Breast epithelium (tissue), 4 donors: Measurements from ENCODE around the gene ZNF341. TPM values are rescaled to one million over a fixed set of nuclear protein-coding genes. Genes with fewer than 3 reads are reported as not detected.

Experiments used
- DNase-seq, 2 donors: peaks; one replicate each; pipeline ENCODE4 v3.0.0-alpha.2; 2019; ENCODE audit warnings: low spot score in 2 of 2
- H3K27ac ChIP-seq, 2 donors: fragments of 200-600 bp; sonication (generic) in 1 of 2; one replicate each; pipeline ENCODE4 v1.5.1; 2016 to 2019; ENCODE audit warnings: mild to moderate bottlenecking in 1 of 2
- H3K27me3 ChIP-seq, 2 donors: fragments of 200-600 bp; sonication (generic) in 1 of 2; one replicate each; pipeline versions ENCODE4 v1.5.1 to v1.6.0; 2017 to 2019; ENCODE audit warnings: control low read depth in 1 of 2, mild to moderate bottlenecking in 1 of 2
- H3K36me3 ChIP-seq: fragments of 200-600 bp; one replicate; pipeline ENCODE4 v1.5.1; 2019
- H3K4me1 ChIP-seq, 2 donors: fragments of 200-600 bp; sonication (generic); one replicate each; pipeline ENCODE4 v1.5.1; 2016 to 2019; ENCODE audit warnings: control low read depth in 1 of 2
- H3K4me3 ChIP-seq, 3 donors: fragments of 200-600 bp; sonication (generic); 1 replicate in 2 of 3; 2 replicates in 1 of 3; pipeline ENCODE4 v1.5.1; 2016 to 2019; ENCODE audit warnings: mild to moderate bottlenecking in 3 of 3, moderate library complexity in 2 of 3
- H3K9me3 ChIP-seq, 2 donors: fragments of 200-600 bp; sonication (generic) in 1 of 2; one replicate each; pipeline ENCODE4 v1.5.1; 2016 to 2019; ENCODE audit warnings: control low read depth in 1 of 2
- POLR2A ChIP-seq: fragments of 450-650 bp; IDR thresholded peaks from one replicate; pipeline ENCODE4 v1.6.1; 2016; ENCODE audit warnings: antibody characterized with exemption, mild to moderate bottlenecking, moderate library complexity
- POLR2AphosphoS5 ChIP-seq, 3 donors: sonication (generic); formaldehyde crosslinking; IDR thresholded peaks; one replicate each; pipeline ENCODE4 v1.6.1; 2017; ENCODE audit warnings: antibody characterized with exemption in 3 of 3
- intact Hi-C: fragments of 100-400 bp; cut with DNase I; formaldehyde crosslinking; loops from one replicate; pipeline ENCODE4 v1.15.1; 2023; ENCODE audit warnings: low total_unique reads
- total RNA-seq, 3 donors: library from RNA; depleted of rRNA; stranded (reverse); fragments of >200 nt; gene quantifications; one replicate each; pipeline ENCODE4 v1.1.0, GENCODE V29; 2016
- TF ChIP-seq, protein P1 (sequence below), 3 donors: fragments of 450-650 bp; IDR thresholded peaks; one replicate each; pipeline ENCODE4 v1.5.1; 2016 to 2017; ENCODE audit warnings: antibody characterized with exemption in 3 of 3, mild to moderate bottlenecking in 3 of 3, moderate library complexity in 3 of 3

ZNF341 gene
- total RNA-seq, 3 donors from 2014 or later = 1.8 to 3.3 (median 2.5) TPM

DNA sequence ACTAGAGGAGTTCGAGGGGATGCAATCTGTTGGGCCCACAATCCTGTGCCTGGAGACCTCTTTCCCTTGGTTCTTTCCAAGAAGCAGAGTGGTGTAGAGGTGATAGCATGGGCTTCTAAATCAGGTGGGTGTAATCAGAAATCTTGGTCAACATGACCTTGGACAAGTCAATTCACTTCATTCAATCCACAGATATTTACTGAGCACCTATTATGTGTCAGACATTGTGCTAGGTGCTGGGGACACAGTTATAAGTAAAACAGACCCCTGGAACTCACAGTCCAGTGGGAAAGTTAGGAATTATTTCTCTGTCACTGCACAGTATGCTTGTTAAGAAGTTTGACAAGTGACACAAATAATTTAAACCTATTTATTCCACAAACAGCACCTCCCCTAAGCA lies 42.3 kb upstream of the ZNF341 start:
- TF ChIP-seq POLR2A (no peak), POLR2AphosphoS5 (IDR thresholded peaks at IDR 0.05) (no peak)
- TF ChIP-seq, protein P1, sequence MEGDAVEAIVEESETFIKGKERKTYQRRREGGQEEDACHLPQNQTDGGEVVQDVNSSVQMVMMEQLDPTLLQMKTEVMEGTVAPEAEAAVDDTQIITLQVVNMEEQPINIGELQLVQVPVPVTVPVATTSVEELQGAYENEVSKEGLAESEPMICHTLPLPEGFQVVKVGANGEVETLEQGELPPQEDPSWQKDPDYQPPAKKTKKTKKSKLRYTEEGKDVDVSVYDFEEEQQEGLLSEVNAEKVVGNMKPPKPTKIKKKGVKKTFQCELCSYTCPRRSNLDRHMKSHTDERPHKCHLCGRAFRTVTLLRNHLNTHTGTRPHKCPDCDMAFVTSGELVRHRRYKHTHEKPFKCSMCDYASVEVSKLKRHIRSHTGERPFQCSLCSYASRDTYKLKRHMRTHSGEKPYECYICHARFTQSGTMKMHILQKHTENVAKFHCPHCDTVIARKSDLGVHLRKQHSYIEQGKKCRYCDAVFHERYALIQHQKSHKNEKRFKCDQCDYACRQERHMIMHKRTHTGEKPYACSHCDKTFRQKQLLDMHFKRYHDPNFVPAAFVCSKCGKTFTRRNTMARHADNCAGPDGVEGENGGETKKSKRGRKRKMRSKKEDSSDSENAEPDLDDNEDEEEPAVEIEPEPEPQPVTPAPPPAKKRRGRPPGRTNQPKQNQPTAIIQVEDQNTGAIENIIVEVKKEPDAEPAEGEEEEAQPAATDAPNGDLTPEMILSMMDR (IDR thresholded peaks at IDR 0.05) = no peak
- H3K27me3 ChIP-seq = no peaks in the 10 kb centered on the region
- intact Hi-C loops = no loop called here
- no peak overlapping the region for H3K27ac ChIP-seq
- H3K9me3 ChIP-seq = no peaks in the 10 kb centered on the region
- no peak for DNase-seq
- peaks cover 6 to 8% of the 10 kb centered on the region in 2 donors for H3K4me1 ChIP-seq
- no peak overlapping the region for H3K4me3 ChIP-seq
- H3K36me3 ChIP-seq = no peaks in the 10 kb centered on the region

DNA sequence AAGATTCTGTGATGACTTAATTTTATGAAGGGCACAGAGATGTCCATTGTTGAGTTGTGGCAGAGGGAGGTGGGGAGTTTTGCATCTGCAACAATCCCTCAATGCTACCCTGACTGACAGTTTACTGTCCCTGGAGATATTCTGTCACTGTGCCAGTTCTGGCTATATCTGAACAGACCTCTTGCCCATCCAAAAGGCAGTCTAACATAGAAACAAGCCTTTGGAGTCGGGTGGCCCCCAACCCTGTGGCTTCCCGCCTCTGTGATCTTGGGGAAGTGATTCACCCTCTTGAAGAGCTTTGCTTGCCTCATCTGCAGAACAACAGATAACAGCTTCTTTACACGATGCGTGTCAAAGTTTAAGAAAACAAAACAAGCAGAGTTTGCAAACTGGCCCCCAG lies 41.8 kb upstream of the ZNF341 start:
- no peak for TF ChIP-seq POLR2AphosphoS5 (IDR thresholded peaks at IDR 0.05)
- TF ChIP-seq, protein P1 (IDR thresholded peaks at IDR 0.05) = no peak
- TF ChIP-seq POLR2A = no peak
- Histone ChIP-seq H3K27ac (no peak overlapping the region), H3K36me3 (no peaks in the 10 kb centered on the region), H3K9me3 (no peaks in the 10 kb centered on the region), H3K27me3 (no peaks in the 10 kb centered on the region), H3K4me3 (no peak overlapping the region), H3K4me1 (peaks cover 6 to 8% of the 10 kb centered on the region in 2 donors)
- DNase-seq = no peak
- intact Hi-C loops = no loop called here

DNA sequence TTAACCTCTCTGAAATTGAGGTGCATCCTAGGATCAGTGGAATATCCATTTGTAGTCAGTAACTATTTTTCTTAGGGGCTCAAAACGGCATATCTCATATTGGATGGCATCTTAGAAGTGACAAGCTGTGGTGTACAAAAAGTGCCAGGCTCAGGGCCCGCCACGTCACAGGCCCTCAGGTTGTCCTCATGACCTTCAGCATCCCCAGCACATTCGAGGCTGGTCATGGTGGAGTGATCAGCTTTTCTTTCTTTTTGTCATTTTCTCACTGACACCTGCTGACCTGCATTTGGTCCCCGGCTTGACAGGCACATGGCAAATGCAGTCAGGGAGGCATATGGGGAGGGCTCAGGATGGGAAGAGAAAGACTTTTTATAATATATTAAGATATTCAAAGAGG lies 38.5 kb upstream of the ZNF341 start:
- H3K27ac ChIP-seq = no peak overlapping the region
- no peaks in the 10 kb centered on the region for H3K36me3 ChIP-seq
- no peak for DNase-seq

DNA sequence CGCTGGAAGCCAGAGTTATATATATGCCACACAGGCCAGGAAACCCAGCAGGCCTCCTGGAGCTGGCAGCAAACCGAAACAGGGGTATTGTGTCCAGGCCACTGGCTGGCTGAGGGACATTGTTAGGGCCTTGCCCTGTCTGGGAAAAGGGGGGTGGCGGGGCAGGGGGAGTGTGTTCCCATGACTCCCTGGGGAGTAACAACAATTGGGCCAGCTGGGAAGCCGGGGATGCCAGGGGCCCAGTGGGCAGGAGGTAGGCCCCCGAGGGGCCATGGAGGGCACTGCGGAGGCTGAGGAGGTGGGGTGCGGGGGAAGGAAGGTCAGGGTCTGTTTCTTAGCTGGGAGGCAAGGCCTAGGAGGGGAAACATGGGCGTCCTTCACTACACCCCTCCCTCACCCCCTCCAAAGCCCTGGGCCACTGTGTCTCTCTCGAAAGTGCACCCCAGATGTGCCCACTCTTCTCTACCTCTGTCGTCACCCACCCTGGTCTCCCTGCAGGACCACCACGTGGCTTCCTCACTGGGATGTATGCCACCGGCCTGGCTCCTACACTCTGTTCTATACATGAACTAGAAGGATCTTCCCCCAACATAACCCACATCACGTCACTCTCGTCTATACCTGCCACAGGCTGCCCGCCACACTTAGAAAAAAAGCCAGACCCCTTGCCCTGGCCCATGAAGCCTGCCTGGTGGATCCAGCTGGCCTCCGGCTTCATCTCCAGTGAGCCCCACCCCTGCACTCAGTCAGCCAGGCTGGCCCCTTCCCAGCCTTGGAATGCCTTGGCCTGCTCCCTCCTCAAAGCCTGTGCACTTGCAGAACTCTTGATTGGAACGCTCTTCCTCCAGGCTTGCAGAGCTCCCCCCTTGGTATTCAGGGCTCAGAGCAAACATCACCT lies 37.8 kb upstream of the ZNF341 start:
- TF ChIP-seq, protein P1 (IDR thresholded peaks at IDR 0.05) = no peak
- TF ChIP-seq POLR2A = no peak
- no peak for TF ChIP-seq POLR2AphosphoS5 (IDR thresholded peaks at IDR 0.05)
- H3K9me3 ChIP-seq = no peaks in the 10 kb centered on the region
- H3K4me1 ChIP-seq = no peaks in the 10 kb centered on the region
- no peak for DNase-seq
- no peaks in the 10 kb centered on the region for H3K27me3 ChIP-seq
- H3K27ac ChIP-seq = peak overlapping the region in 1 of 2 donors; percentile 78
- H3K36me3 ChIP-seq = no peaks in the 10 kb centered on the region
- intact Hi-C loops = no loop called here
- H3K4me3 ChIP-seq = no peak overlapping the region

More for the DNA sequence above, 38.5 kb upstream of the ZNF341 start:
- TF ChIP-seq POLR2AphosphoS5 (IDR thresholded peaks at IDR 0.05) (no peak), POLR2A (no peak)
- TF ChIP-seq, protein P1 (IDR thresholded peaks at IDR 0.05) = no peak
- Histone ChIP-seq H3K4me3 (no peak overlapping the region), H3K4me1 (no peaks in the 10 kb centered on the region), H3K27me3 (no peaks in the 10 kb centered on the region), H3K9me3 (no peaks in the 10 kb centered on the region)
- intact Hi-C loops = no loop called here

DNA sequence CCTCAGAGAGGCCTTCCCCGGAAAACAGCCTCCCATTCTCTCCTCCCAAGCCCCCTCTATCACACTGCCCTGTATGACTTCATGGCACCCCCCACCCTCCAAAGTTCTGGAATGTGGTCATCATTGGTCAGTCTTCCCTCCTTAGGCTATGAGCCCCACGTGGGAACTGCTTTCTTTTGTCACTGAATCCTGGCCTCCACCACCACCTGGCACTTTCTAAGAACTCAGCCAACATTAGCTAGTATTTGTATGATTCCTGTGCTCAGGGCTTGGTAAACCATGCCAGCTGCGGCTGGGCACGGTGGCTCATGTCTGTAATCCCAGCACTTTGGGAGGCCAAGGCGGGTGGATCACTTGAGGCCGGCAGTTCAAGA lies 37.2 kb upstream of the ZNF341 start:
- no peaks in the 10 kb centered on the region for H3K27me3 ChIP-seq
- H3K4me3 ChIP-seq = no peak overlapping the region
- H3K4me1 ChIP-seq = no peaks in the 10 kb centered on the region
- no peak for TF ChIP-seq POLR2AphosphoS5 (IDR thresholded peaks at IDR 0.05)
- TF ChIP-seq, protein P1 (IDR thresholded peaks at IDR 0.05) = no peak
- TF ChIP-seq POLR2A = no peak
- no peaks in the 10 kb centered on the region for H3K36me3 ChIP-seq
- intact Hi-C loops = no loop called here
- peak overlapping the region in 1 of 2 donors; percentile 78 for H3K27ac ChIP-seq
- no peaks in the 10 kb centered on the region for H3K9me3 ChIP-seq
- no peak for DNase-seq
